AG10803 (cell line): ENCODE results near the gene RPL27A.

Experiments used
- DNase-seq: peaks from one replicate; pipeline ENCODE4 v3.0.0; 2010; ENCODE audit warnings: low read depth
- H3K4me3 ChIP-seq: 2 replicates; pipeline ENCODE4 v1.5.1; 2011; ENCODE audit warnings: mild to moderate bottlenecking, low read length, control low read depth
- TF ChIP-seq, protein P1 (sequence below): conservative IDR thresholded peaks from 2 replicates; pipeline ENCODE4 v1.5.1; 2011; ENCODE audit warnings: mild to moderate bottlenecking, low read length, control low read depth, inconsistent platforms

Gene RPL27A

GRCh38 chr11:8707541-8708191 lies 25.1 kb downstream of the RPL27A start:
- TF ChIP-seq, protein P1, sequence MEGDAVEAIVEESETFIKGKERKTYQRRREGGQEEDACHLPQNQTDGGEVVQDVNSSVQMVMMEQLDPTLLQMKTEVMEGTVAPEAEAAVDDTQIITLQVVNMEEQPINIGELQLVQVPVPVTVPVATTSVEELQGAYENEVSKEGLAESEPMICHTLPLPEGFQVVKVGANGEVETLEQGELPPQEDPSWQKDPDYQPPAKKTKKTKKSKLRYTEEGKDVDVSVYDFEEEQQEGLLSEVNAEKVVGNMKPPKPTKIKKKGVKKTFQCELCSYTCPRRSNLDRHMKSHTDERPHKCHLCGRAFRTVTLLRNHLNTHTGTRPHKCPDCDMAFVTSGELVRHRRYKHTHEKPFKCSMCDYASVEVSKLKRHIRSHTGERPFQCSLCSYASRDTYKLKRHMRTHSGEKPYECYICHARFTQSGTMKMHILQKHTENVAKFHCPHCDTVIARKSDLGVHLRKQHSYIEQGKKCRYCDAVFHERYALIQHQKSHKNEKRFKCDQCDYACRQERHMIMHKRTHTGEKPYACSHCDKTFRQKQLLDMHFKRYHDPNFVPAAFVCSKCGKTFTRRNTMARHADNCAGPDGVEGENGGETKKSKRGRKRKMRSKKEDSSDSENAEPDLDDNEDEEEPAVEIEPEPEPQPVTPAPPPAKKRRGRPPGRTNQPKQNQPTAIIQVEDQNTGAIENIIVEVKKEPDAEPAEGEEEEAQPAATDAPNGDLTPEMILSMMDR = no peak
- no peak for DNase-seq
- H3K4me3 ChIP-seq = no peak overlapping the region

DNA sequence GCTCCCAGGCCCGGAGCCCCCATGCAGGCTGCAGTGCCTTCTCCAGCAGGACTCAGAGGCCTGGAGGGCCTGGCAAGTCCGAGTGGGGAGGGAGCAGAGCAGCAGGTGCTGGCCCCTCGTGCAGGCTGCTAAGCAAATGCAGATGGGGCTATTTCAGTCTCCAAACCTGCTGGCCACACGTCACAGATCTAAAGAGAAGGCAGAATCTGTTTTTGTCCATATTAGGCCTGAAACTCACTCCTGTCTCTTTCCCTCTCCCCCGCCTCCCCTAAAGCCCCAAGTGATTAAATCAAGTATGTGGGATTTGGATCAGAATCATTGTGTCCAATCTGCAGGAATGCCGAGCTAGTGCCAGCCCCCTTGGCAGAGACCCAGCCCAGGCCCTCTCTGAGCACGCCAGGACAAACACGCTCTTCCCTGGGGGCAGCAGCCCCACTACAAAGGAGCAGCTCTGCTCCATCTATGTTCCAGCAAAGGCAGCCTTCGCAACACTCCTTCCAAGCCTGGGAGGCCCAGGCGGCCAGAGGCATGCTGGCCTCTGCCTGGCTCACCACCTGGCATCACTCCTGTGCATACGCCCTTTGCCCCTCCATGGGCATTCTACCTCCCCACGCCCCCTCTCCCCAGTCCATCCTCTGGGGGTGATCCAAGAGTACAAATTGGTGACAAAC lies 26.5 kb downstream of the RPL27A start:
- TF ChIP-seq, protein P1 = no peak
- peak; percentile 99 for DNase-seq
- H3K4me3 ChIP-seq = no peak overlapping the region

DNA sequence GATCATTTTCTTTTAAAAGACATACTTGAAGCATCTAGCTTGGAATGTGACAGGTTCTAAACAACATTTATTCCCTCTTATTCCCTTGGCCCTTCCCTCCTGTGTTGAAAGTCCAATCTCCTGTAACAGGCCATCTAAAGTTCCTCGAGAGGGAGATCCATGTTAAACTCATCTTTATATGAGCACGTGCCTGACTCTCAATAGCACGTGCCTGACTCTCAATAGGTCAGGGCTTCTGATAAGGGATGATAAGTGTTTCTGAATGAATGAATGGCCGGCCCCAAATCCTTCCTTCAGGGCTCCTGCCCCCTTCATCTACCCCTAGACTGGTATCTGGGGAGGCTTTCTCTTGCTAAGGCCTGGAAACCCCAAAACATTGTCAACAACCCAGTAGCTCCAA lies 27.2 kb downstream of the RPL27A start:
- H3K4me3 ChIP-seq = no peak overlapping the region
- TF ChIP-seq, protein P1 = no peak
- no peak for DNase-seq

- no peak overlapping the region for H3K4me3 ChIP-seq
- TF ChIP-seq, protein P1 = no peak
- DNase-seq = no peak
Measured at GRCh38 chr11:8711895-8712442, 29.4 kb downstream of the RPL27A start.

- DNase-seq = no peak
- no peak overlapping the region for H3K4me3 ChIP-seq
- TF ChIP-seq, protein P1 = no peak
Measured at GRCh38 chr11:8712506-8712905, 29.9 kb downstream of the RPL27A start.

GRCh38 chr11:8713760-8714454 lies 31.3 kb downstream of the RPL27A start:
- TF ChIP-seq, protein P1 = no peak
- no peak for DNase-seq
- H3K4me3 ChIP-seq = no peak overlapping the region
